HepG2 (cell line): Measurements from ENCODE around the gene DNAI2. TPM values are rescaled to one million over a fixed set of nuclear protein-coding genes. Genes with fewer than 3 reads are reported as not detected.
A peak's percentile ranks its signal among the peaks of the same experiment; 100 is the strongest.

Experiments
- CEBPG ChIP-seq: IDR thresholded peaks from 2 replicates; pipeline ENCODE4 v1.6.1; 2016
- HNRNPLL ChIP-seq: fragments of 200-400 bp; formaldehyde crosslinking; IDR thresholded peaks from 2 replicates; pipeline ENCODE4 v1.6.1; 2017; ENCODE audit warnings: mild to moderate bottlenecking, low read depth, low read length; ENCODE audit not compliant: poor library complexity, severe bottlenecking
- MBD4 ChIP-seq: IDR thresholded peaks from 2 replicates; pipeline ENCODE4 v1.6.1; 2012; ENCODE audit warnings: low read length, inconsistent platforms, borderline replicate concordance
- NPAS2 ChIP-seq: sonication (generic); formaldehyde crosslinking; IDR thresholded peaks from 2 replicates; pipeline ENCODE4 v1.8.0; 2022; ENCODE audit warnings: mild to moderate bottlenecking, missing genetic modification reagents, borderline replicate concordance
- RBM39 ChIP-seq: fragments of 200-400 bp; formaldehyde crosslinking; IDR thresholded peaks from one replicate; pipeline ENCODE4 v1.6.1; 2018; ENCODE audit warnings: antibody characterized with exemption, mild to moderate bottlenecking, low read depth, low read length; ENCODE audit not compliant: poor library complexity, severe bottlenecking
- REPIN1 ChIP-seq: sonication (generic); formaldehyde crosslinking; IDR thresholded peaks from 2 replicates; pipeline ENCODE4 v1.8.0; 2022; ENCODE audit warnings: missing genetic modification reagents, low read depth, mild to moderate bottlenecking, borderline replicate concordance
- SMC3 ChIP-seq: IDR thresholded peaks from 2 replicates; pipeline ENCODE4 v1.6.1; 2011; ENCODE audit warnings: low read length, improper control_type of control experiment
- SUZ12 ChIP-seq: fragments of 150-350 bp; IDR thresholded peaks from 2 replicates; pipeline ENCODE4 v1.6.1; 2014; ENCODE audit warnings: low read depth, low read length
- YY1 ChIP-seq: IDR thresholded peaks from 2 replicates; pipeline ENCODE4 v1.6.1; 2011; ENCODE audit warnings: low read length, low read depth, moderate library complexity, mild to moderate bottlenecking; ENCODE audit not compliant: insufficient read depth, insufficient replicate concordance
- ZBTB1 ChIP-seq: sonication (generic); formaldehyde crosslinking; IDR thresholded peaks from 2 replicates; pipeline ENCODE4 v1.4.0; 2020; ENCODE audit warnings: missing genetic modification reagents, borderline replicate concordance
- ZNF337 ChIP-seq: sonication (generic); formaldehyde crosslinking; IDR thresholded peaks from 2 replicates; pipeline ENCODE4 v1.5.1; 2020; ENCODE audit warnings: missing genetic modification reagents, low read depth, mild to moderate bottlenecking, borderline replicate concordance
- ZNF343 ChIP-seq: sonication (generic); formaldehyde crosslinking; IDR thresholded peaks from 2 replicates; pipeline ENCODE4 v1.4.0; 2020; ENCODE audit warnings: mild to moderate bottlenecking, missing genetic modification reagents
- ZNF569 ChIP-seq: sonication (generic); formaldehyde crosslinking; IDR thresholded peaks from 2 replicates; pipeline ENCODE4 v1.5.0; 2020; ENCODE audit warnings: mild to moderate bottlenecking, missing genetic modification reagents, moderate library complexity, borderline replicate concordance
- ZNF792 ChIP-seq: IDR thresholded peaks from 2 replicates; pipeline ENCODE4 v1.6.1; 2016
- polyA plus RNA-seq, 8 experiments: library from polyadenylated mRNA; depleted of rRNA in 3 of 8; stranded (reverse) in 7 of 8; unstranded in 1 of 8; fragments of >200 nt; fragmentation: Illumina TruSeq in 4 of 8; extraction: Trizol in 4 of 8; gene quantifications; 2 replicates each; pipeline versions ENCODE4 v1.2.1 to v1.2.3, GENCODE V29; 2011 to 2016; ENCODE audit warnings: low read depth in 4 of 8, missing spikeins in 1 of 8, mixed read lengths in 1 of 8; ENCODE audit not compliant: insufficient read depth in 1 of 8
- total RNA-seq, 5 experiments: library from RNA; depleted of rRNA; stranded (reverse); fragments of >200 nt; fragmentation: Illumina TruSeq; extraction: Trizol; gene quantifications; 2 replicates each; pipeline ENCODE4 v1.2.3, GENCODE V29; 2016; ENCODE audit warnings: low read depth in 1 of 5
- TF ChIP-seq, protein P1 (sequence below), 2 experiments: sonication (generic) in 1 of 2; formaldehyde crosslinking in 1 of 2; IDR thresholded peaks; 2 replicates each; pipeline versions ENCODE4 v1.5.1 to v1.6.1; 2011 to 2020; ENCODE audit warnings: borderline replicate concordance in 1 of 2, low read depth in 1 of 2, low read length in 1 of 2, mild to moderate bottlenecking in 1 of 2, missing genetic modification reagents in 1 of 2, moderate library complexity in 1 of 2
- TF ChIP-seq, protein P2 (sequence below): sonication (generic); formaldehyde crosslinking; IDR thresholded peaks from 2 replicates; pipeline ENCODE4 v1.4.0; 2020; ENCODE audit warnings: mild to moderate bottlenecking, low read depth, missing genetic modification reagents
- TF ChIP-seq, protein P3 (sequence below): sonication (generic); formaldehyde crosslinking; IDR thresholded peaks from 2 replicates; pipeline ENCODE4 v1.4.0; 2020; ENCODE audit warnings: mild to moderate bottlenecking, missing genetic modification reagents
- TF ChIP-seq, protein P4 (sequence below): sonication (generic); formaldehyde crosslinking; IDR thresholded peaks from 2 replicates; pipeline ENCODE4 v1.4.0; 2020; ENCODE audit warnings: missing genetic modification reagents, borderline replicate concordance
- TF ChIP-seq, protein P5 (sequence below): sonication (generic); formaldehyde crosslinking; IDR thresholded peaks from 2 replicates; pipeline ENCODE4 v1.5.0; 2020; ENCODE audit warnings: mild to moderate bottlenecking, missing genetic modification reagents

DNAI2 gene
- total and polyA plus RNA-seq, 2 of the 13 experiments (the other 11 are each of a cell fraction or from before 2014, with no cell fraction given) = not detected

DNA sequence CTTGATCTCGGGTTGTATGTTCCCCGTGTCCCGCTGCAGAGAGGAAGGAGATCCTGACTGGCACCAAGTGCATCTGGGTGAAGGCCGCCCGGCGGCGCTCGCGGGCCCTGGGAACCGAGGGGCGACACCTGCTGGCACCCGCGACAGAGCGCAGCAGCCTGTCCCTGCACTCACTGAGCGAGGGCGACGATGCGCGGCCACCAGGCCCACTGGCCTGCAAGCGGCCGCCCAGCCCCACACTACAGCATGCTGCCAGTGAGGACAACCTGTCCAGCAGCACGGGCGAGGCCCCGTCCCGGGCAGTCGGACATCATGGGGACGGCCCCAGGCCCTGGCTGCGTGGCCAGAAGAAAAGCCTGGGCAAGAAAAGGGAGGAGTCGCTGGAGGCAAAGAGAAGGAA is 80.1 kb downstream of the DNAI2 start (continued):
- TF ChIP-seq SMC3 = peak; percentile 55; the same call in 1 of the 2 replicates
- TF ChIP-seq, protein P1, sequence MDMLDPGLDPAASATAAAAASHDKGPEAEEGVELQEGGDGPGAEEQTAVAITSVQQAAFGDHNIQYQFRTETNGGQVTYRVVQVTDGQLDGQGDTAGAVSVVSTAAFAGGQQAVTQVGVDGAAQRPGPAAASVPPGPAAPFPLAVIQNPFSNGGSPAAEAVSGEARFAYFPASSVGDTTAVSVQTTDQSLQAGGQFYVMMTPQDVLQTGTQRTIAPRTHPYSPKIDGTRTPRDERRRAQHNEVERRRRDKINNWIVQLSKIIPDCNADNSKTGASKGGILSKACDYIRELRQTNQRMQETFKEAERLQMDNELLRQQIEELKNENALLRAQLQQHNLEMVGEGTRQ (IDR thresholded peaks at IDR 0.05; ENCODE audit: low read depth, low read length) = no peak
- TF ChIP-seq, protein P1 (CRISPR knock-in tag; IDR thresholded peaks at IDR 0.05; ENCODE audit: borderline replicate concordance) = no peak
- no peak for TF ChIP-seq MBD4
- TF ChIP-seq, protein P2, sequence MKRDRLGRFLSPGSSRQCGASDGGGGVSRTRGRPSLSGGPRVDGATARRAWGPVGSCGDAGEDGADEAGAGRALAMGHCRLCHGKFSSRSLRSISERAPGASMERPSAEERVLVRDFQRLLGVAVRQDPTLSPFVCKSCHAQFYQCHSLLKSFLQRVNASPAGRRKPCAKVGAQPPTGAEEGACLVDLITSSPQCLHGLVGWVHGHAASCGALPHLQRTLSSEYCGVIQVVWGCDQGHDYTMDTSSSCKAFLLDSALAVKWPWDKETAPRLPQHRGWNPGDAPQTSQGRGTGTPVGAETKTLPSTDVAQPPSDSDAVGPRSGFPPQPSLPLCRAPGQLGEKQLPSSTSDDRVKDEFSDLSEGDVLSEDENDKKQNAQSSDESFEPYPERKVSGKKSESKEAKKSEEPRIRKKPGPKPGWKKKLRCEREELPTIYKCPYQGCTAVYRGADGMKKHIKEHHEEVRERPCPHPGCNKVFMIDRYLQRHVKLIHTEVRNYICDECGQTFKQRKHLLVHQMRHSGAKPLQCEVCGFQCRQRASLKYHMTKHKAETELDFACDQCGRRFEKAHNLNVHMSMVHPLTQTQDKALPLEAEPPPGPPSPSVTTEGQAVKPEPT = no peak
- no peak for TF ChIP-seq NPAS2 (CRISPR knock-in tag)
- TF ChIP-seq, protein P3, sequence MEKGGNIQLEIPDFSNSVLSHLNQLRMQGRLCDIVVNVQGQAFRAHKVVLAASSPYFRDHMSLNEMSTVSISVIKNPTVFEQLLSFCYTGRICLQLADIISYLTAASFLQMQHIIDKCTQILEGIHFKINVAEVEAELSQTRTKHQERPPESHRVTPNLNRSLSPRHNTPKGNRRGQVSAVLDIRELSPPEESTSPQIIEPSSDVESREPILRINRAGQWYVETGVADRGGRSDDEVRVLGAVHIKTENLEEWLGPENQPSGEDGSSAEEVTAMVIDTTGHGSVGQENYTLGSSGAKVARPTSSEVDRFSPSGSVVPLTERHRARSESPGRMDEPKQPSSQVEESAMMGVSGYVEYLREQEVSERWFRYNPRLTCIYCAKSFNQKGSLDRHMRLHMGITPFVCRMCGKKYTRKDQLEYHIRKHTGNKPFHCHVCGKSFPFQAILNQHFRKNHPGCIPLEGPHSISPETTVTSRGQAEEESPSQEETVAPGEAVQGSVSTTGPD = no peak
- TF ChIP-seq ZNF343 (CRISPR knock-in tag) = no peak
- no peak for TF ChIP-seq ZBTB1 (CRISPR knock-in tag)
- no peak; the same call in 1 of the 2 replicates for TF ChIP-seq CEBPG
- peak; percentile 87; the same call in 1 of the 2 replicates for TF ChIP-seq REPIN1 (CRISPR knock-in tag)
- TF ChIP-seq HNRNPLL = no peak
- TF ChIP-seq ZNF792 (CRISPR knock-in tag) = 0 out of 2 replicates have a peak, but pooled peaks have one; percentile 41
- TF ChIP-seq, protein P4, sequence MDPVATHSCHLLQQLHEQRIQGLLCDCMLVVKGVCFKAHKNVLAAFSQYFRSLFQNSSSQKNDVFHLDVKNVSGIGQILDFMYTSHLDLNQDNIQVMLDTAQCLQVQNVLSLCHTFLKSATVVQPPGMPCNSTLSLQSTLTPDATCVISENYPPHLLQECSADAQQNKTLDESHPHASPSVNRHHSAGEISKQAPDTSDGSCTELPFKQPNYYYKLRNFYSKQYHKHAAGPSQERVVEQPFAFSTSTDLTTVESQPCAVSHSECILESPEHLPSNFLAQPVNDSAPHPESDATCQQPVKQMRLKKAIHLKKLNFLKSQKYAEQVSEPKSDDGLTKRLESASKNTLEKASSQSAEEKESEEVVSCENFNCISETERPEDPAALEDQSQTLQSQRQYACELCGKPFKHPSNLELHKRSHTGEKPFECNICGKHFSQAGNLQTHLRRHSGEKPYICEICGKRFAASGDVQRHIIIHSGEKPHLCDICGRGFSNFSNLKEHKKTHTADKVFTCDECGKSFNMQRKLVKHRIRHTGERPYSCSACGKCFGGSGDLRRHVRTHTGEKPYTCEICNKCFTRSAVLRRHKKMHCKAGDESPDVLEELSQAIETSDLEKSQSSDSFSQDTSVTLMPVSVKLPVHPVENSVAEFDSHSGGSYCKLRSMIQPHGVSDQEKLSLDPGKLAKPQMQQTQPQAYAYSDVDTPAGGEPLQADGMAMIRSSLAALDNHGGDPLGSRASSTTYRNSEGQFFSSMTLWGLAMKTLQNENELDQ (CRISPR knock-in tag) = peak; percentile 24; the same call in 1 of the 2 replicates
- TF ChIP-seq SUZ12 = no peak; the same call in 1 of the 2 replicates
- no peak for TF ChIP-seq ZNF337 (CRISPR knock-in tag)
- TF ChIP-seq, protein P5, sequence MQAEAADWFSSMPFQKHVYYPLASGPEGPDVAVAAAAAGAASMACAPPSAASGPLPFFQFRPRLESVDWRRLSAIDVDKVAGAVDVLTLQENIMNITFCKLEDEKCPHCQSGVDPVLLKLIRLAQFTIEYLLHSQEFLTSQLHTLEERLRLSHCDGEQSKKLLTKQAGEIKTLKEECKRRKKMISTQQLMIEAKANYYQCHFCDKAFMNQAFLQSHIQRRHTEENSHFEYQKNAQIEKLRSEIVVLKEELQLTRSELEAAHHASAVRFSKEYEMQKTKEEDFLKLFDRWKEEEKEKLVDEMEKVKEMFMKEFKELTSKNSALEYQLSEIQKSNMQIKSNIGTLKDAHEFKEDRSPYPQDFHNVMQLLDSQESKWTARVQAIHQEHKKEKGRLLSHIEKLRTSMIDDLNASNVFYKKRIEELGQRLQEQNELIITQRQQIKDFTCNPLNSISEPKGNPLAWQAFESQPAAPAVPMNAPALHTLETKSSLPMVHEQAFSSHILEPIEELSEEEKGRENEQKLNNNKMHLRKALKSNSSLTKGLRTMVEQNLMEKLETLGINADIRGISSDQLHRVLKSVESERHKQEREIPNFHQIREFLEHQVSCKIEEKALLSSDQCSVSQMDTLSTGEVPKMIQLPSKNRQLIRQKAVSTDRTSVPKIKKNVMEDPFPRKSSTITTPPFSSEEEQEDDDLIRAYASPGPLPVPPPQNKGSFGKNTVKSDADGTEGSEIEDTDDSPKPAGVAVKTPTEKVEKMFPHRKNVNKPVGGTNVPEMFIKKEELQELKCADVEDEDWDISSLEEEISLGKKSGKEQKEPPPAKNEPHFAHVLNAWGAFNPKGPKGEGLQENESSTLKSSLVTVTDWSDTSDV (CRISPR knock-in tag) = no peak
- TF ChIP-seq YY1 = peak; percentile 51
- TF ChIP-seq ZNF569 = no peak
- TF ChIP-seq RBM39 = peak; percentile 59
